Measurements from ENCODE around the gene EVX2. TPM values are rescaled to one million over a fixed set of nuclear protein-coding genes. Genes with fewer than 3 reads are reported as not detected.
A peak's percentile ranks its signal among the peaks of the same experiment; 100 is the strongest.

The EVX2 gene
- total and polyA plus RNA-seq, 2 of the 13 experiments (the other 11 are each of a cell fraction or from before 2014, with no cell fraction given), result not detected

GRCh38 chr2:176096986-176097819 is 13.4 kb upstream of the EVX2 start (continued):
- TF ChIP-seq STAT6 (CRISPR knock-in tag; IDR thresholded peaks at IDR 0.05; ENCODE audit: borderline replicate concordance), result no peak
- TF ChIP-seq SYNCRIP (IDR thresholded peaks at IDR 0.05; ENCODE audit: insufficient read depth, low read depth, low read length), result no peak
- TF ChIP-seq GFI1 (CRISPR knock-in tag; IDR thresholded peaks at IDR 0.05; ENCODE audit: borderline replicate concordance), result no peak
- TF ChIP-seq MATR3 (CRISPR knock-in tag; IDR thresholded peaks at IDR 0.05), result no peak
- no peak for TF ChIP-seq ZNF563 (CRISPR knock-in tag; IDR thresholded peaks at IDR 0.05)
- no peak for TF ChIP-seq TOE1 (CRISPR knock-in tag; IDR thresholded peaks at IDR 0.05)
- TF ChIP-seq IRF2 (CRISPR knock-in tag; IDR thresholded peaks at IDR 0.05), result no peak
- TF ChIP-seq ZNF276 (CRISPR knock-in tag; IDR thresholded peaks at IDR 0.05; ENCODE audit: low read depth), result no peak
- TF ChIP-seq TFE3 (CRISPR knock-in tag; IDR thresholded peaks at IDR 0.05), result 0 out of 2 replicates have a peak, but pooled peaks have one; percentile 32
- TF ChIP-seq ZNF34 (CRISPR knock-in tag; IDR thresholded peaks at IDR 0.05; ENCODE audit: borderline replicate concordance), result no peak
- peak; percentile 50; the same call in 1 of the 2 replicates for TF ChIP-seq ZNF768 (CRISPR knock-in tag; IDR thresholded peaks at IDR 0.05)
- TF ChIP-seq ZNF17 (CRISPR knock-in tag; IDR thresholded peaks at IDR 0.05), result no peak
- no peak for TF ChIP-seq ELF3 (CRISPR knock-in tag; IDR thresholded peaks at IDR 0.05)
- no peak for TF ChIP-seq REXO4 (CRISPR knock-in tag; IDR thresholded peaks at IDR 0.05; ENCODE audit: borderline replicate concordance)
- no peak for TF ChIP-seq HOXD1 (CRISPR knock-in tag; IDR thresholded peaks at IDR 0.05)
- no peak for TF ChIP-seq ZNF607 (CRISPR knock-in tag; IDR thresholded peaks at IDR 0.05; ENCODE audit: borderline replicate concordance)
- no peak for TF ChIP-seq ZNF121 (CRISPR knock-in tag; IDR thresholded peaks at IDR 0.05)
- no peak for TF ChIP-seq RORA (CRISPR knock-in tag; IDR thresholded peaks at IDR 0.05)
- no peak for TF ChIP-seq ZNF20 (CRISPR knock-in tag; IDR thresholded peaks at IDR 0.05)
- 0 out of 2 replicates have a peak, but pooled peaks have one; percentile 51 for TF ChIP-seq THRA (CRISPR knock-in tag; IDR thresholded peaks at IDR 0.05; ENCODE audit: borderline replicate concordance)

Data from HepG2 (cell line).